T follicular helper cell (primary cell): ENCODE data around the gene RAD17.
"Not testable (repeated sequence)": the region's sequence is repeated elsewhere in the genome, so short reads cannot be mapped to it uniquely, and the experiment has no call there.

ENCODE experiments used
- DNase-seq: peaks from one replicate; pipeline ENCODE4 v3.0.0-alpha.2; 2020; ENCODE audit warnings: low read depth
- total RNA-seq, 2 experiments: gene quantifications; one replicate each; lab custom pipeline; 2026; lab: John Stamatoyannopoulos, UW

RAD17 gene, protein sequence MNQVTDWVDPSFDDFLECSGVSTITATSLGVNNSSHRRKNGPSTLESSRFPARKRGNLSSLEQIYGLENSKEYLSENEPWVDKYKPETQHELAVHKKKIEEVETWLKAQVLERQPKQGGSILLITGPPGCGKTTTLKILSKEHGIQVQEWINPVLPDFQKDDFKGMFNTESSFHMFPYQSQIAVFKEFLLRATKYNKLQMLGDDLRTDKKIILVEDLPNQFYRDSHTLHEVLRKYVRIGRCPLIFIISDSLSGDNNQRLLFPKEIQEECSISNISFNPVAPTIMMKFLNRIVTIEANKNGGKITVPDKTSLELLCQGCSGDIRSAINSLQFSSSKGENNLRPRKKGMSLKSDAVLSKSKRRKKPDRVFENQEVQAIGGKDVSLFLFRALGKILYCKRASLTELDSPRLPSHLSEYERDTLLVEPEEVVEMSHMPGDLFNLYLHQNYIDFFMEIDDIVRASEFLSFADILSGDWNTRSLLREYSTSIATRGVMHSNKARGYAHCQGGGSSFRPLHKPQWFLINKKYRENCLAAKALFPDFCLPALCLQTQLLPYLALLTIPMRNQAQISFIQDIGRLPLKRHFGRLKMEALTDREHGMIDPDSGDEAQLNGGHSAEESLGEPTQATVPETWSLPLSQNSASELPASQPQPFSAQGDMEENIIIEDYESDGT
- total RNA-seq, result 49.7 to 52.0 reads per million in 2 experiments

DNA sequence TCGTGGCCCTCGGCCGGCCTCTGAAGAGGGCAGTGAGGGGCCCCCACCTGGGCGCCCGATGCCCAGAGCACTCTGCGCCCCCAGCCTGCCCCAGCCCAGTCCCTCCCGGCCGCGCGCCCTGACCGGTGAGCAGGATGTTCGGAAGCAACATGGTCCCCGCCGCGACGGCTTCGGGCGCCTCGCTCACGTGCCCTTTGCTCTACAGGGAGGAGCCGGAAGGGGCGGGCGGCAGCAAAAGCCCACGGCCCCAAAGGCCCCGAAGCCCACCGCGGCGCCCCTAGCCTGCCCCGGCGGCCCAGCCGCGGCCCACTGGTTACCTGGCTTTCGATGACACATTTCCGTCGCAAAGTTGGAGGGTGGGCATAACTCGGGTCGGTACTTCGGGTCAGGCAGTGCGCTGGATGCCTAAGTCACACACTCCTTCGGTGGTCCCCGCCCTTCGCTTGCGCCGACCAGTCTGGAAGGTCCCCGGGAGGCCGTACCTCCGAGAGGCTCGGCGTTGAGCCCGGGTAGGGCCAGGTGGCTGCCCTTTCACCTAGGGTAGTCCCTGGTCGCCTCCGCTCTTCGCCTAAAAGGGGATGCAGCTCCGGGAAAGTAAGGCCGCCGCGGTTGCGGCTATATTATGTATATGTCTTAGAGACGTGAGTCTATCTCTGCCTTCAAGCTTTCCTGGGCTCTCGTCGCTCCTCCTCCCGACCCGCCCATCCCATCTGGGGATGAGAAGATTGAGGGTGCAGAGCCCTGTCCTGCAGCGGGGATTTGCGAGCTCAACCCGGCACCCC is at the start of gene RAD17, which contains the start of the genes AK6 and TAF9:
TSS of gene RAD17 (plus strand) at position 479 of the 782 bp plus-strand sequence. CDS start 2,391 bp downstream, outside the sequence.
TSS of gene AK6 (minus strand) at position 181 of the 782 bp plus-strand sequence. CDS start at position 151, 30 bp downstream.
TSS of gene TAF9 (minus strand) at position 181 of the 782 bp plus-strand sequence. CDS start 3,783 bp downstream, outside the sequence.
- DNase-seq, result peak; percentile 84

DNA sequence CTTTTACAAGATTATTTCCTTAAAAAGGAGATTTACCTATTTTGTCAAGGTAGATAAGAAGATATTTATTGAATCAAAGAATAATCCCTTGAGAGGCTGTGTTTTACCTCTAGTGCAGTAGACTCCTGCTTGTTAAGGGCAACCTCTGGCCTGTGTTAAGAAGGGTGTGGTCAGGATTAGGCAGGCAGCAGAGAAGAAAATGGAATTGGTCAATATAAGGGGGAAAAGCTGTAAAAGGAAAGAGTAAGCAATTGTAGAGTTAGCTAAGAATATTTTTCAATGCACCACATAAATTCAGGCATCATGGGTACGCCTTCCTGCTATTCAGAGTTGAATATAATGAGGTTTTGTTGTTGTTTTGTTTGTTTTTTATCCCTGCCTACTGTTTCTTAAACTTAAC is 43.3 kb upstream of the RAD17 start:
- no peak for DNase-seq

DNA sequence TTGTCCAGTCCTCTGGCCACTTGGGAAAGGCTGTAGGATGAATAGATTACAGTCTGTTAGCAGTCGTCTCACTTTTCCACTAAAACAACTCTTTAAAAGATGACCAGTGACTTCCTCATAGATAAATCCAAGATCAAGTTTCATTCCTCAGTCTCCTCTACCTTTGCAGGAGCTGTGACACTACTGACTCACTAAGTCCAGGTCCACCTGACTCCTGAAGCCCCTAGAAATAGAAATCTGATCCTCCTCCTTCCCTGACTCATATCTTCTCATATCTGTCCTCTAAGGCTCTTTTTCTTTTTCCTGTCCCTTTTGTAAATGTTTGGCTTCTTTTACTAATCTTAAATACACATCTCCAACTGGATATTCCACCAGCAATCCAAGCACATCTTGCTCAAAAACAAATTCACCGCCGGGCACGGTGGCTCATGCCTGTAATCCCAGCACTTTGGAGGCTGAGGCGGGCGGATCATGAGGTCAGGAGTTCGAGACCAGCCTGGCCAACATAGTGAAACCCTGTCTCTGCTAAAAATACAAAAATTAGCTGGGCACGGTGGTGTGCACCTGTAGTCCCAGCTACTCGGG is 39.6 kb upstream of the RAD17 start:
- no peak for DNase-seq

DNA sequence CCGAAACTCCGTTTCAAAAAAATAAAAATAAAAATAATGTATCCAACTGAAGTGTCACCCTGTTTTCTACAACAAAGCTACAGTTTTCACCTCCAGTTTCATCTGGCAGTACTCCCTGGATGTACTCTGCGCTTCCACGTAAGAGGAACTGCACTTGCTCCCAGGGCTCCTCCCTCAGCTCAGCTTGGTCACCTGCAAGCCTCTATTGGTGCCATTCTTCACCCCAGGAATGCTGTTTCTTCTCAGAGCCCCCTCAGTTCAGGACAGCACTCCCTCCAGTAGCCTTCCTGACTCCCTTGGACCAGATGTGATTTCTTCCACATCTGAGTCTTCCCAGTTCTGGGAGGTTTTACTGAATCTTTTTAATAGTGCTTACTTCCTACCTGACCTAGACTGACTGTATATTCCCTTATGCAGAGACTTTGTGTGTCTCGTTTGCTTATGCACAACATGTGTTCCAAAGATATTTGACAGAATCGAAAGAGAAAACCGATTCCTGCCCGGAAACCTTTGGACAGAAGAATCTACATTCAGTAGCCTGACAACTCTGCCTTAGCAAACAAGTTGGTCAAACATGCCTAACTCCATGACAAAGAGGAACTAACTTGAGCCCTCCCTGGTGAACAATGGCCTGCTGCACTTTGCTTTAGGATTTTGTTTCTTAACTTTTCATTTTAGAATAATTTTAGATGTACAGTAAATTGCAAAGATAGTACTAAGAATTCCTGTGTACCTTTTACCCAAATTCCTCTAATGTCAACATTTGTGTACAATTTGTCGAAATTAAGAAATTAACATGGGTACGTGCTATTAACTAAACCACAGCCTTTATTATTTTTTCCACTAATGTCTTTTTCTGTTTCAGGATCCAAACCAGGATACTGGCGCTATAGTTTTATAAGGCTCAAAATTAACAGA is 37.8 kb upstream of the RAD17 start:
- no peak for DNase-seq

DNA sequence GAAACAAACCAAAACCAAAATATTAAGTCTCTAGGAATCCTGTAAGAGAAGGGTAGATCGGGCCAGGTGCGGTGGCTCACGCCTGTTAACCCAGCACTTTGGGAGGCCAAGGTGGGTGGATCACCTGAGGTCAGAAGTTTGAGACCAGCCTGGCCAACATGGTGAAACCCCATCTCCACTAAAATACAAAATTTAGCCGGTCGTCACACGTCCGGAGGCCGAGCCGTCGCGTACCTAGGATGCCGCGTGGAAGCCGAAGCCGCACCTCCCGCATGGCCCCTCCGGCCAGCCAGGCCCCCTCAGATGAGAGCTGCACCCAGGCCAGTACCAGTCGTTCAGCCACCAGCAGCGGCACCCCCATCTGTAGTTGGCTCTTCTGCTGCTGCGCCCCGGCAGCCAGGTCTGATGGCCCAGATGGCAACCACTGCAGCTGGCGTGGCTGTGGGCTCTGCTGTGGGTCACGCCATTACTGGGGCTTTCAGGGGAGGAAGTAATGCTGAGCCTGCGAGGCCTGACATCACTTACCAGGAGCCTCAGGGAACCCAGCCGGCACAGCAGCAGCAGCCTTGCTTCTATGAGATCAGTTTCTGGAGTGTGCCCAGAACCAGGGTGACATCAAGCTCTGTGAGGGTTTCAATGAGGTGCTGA is 35.8 kb upstream of the RAD17 start:
- DNase-seq, result not testable (repeated sequence)

DNA sequence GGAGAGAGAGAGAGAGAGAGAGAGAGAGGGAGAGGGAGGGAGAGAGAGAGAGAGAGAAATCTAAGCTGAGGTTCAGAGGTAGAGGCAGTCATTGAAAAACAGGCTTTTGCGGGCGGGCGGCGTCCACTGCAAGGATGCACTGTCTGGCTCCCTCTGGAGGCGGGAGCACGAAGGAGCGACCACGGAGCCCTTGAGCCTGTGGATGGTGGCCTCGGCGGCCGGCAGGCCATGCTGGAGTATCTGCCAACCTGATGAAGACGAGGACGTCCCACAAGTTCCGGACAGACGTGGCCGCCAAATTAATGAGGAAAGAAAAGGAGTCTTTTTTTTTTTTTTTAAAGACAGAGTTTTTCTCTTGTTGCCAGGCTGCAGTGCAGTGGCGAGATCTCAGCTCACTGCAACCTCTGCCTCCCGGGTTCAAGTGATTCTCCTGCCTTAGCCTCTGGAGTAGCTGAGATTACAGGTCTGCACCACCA is 34.8 kb upstream of the RAD17 start:
- peak; percentile 55 for DNase-seq

DNA sequence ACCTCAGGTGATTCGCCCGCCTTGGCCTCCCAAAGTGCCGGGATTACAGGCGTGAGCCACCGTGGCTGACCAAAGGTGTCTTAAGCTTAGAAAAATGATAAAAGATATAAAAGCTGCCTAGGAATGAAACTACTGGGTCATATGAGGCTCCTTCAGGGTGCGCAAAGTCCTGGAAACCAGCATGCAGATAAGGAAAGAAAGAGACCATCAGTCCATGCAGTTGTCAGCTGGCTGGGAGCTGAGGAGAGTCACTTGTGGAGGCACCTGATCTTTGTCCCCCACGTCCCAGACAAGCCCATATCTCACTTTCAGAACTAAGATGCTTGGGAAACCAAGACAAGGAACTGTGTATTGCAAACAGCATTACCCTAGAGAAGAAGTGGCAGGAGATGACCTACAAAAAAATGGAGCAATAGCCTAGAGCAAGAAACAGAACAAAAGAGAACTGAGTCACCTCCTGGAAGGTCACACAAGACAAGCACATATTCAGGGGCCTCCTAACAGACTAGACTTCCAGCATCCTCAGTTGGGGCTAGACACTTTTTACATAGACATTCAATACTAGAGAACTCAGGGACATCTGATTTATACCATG is 34.2 kb upstream of the RAD17 start:
- DNase-seq, result no peak

DNA sequence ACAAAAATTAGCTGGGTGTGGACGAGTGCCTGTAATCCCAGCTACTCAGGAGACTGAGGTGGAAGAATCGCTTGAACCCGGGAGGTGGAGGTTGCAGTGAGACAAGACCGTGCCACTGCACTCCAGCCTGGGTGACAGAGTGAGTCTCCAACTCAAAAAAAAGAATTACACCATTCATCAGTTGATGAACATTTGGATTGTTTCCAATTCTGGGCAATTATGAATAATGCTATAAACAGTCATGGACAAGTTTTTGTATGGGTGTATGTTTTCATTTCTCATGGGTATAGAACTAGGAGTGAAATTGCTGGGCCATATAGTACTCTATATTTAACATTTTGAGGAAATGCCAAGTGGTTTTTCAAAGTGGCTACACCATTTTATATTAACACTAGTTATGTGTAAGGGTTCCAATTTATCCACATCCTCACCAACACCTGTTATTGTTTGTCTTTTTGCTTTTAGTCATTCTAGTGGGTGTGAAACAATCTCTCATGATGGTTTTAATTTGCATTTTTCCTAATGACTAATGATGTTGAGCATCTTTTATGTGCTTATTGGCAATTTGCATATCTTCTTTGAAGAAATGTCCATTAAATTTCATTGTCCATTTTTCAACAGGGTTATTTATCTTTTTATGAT is 28.0 kb upstream of the RAD17 start:
- DNase-seq, result no peak

DNA sequence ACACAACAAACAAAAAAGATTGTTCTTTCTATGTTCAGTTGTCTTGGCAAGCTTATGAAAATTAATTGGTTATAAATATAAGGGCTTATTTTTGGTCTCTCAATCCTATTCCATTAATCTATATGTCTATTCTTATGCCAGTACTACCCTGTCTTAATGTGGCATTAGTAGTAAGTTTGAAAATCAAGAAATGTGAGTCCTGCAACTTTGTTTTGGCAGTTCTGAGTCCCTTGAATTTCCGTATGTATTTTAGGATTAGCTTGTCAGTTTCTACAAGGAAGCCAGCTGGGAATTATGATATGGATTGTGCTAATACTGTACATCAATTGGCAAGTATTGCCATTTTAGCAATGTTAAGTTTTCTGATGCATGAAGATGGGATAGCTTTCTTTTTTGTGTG is 26.5 kb upstream of the RAD17 start:
- DNase-seq, result no peak

DNA sequence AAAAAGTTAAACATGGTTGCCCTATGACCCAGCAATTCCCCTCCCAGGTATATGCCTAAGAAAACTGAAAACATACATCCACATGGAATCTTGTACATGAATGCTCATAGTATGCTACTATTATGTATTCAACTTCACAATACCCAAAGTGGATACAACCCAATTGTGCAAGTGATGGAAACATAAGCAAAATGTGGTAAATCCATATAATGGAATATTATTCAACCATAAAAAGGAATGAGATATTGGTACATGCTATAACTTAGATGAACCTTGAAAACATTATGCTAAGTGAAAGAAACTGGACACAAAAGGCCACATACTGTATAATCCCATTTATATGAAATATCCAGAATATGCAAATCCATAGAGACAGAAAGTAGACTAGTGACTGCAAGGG is 19.0 kb upstream of the RAD17 start:
- no peak for DNase-seq

DNA sequence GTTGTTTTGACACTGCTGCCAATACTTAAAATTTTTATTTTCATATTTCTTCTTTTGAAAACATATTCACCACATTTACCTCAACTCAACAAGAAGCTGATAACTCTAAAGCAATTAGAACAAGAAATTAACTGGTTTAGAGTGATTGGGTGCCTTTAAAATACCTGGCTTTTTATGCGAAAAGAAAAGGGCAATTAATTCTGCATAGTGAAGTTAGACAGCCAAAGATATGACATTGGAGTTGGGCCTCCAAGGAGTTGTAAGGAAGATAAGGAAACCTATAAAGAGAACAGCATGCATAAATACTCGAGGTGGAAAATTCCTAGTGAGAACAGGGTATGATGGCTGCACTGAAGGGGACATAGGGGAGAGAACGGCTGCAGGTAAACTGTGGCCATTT is 9.9 kb upstream of the RAD17 start:
- DNase-seq, result no peak

DNA sequence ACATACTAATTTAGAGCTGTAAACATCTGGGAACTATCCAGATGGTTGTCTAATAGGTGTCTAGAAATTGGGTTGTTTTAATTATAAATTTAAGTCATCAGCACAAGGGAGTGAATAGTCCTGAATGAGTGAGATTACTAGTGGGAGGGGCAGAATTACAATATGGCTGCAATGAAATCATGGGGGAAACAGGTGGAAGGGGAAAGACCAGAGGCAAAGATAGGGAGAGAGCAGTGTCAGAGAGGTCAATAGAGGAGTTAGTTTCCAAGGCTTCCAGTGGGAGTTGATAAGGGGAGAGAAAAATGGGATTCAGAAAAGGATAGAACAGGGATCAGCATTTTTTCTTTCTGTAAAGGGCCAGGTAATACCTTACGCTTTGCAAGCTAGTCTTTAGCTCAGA is 9.2 kb upstream of the RAD17 start:
- no peak for DNase-seq

DNA sequence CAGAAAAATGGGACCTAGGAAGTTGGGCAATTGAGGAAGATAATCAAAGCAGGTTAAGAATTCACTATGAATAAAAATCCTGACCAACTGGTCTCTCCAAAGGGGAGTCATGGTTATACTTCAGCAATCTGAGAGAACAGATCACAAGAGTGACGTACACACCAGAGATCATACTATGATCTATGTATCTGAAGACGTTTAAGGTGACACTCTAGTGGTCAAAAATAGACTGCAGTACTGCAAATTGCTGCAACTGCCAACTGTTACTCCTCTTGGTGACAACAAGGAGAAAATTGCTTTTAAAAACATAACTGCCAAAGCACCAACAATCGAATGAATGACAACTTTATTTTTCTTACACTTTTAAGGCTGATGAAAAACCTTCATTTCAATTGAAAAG is 5.2 kb upstream of the RAD17 start:
- DNase-seq, result no peak

DNA sequence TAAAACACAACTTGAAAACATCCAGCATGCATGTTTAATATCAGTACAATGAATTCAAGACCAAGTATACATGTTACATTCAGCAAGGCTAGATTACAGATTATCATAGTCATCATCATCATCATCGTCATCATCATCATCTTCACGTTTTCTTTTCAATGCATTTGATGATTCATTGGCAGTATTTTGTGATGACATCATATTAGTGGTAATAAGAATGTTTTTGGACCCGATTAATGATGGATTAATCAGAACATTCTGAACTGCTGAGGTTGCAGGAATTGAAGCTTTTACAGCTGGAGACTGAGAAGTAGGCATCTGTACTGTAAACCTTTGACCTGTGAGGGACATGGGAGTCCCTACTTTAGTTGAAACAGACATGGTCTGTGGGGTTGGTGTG is 4.8 kb upstream of the RAD17 start:
- DNase-seq, result no peak

DNA sequence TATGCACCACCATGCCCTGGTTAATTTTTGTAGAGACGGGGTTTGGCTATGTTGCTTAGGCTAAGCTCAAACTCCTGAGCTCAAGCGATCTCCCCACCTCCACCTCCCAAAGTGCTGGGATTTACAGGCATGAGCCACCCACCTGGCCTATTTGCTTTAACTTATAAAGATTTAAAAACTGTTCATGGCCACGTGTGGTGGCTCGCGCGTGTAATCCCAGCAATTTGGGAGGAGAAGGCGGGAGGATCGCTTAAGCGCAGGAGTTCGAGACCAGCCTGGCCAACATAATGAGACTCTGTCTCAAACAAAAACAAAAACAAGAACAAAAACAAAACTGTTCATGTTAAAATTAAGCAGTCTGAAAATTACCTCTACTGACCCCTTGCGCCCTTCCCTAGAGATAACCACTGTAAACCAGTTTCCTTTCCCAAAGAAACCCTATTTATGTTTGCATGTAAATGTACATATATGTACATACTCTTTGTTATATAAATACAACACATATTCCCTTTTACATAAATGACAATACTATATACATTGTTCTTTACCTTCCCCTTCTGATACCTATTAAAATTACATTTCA is 1.8 kb upstream of the RAD17 start:
- no peak for DNase-seq

DNA sequence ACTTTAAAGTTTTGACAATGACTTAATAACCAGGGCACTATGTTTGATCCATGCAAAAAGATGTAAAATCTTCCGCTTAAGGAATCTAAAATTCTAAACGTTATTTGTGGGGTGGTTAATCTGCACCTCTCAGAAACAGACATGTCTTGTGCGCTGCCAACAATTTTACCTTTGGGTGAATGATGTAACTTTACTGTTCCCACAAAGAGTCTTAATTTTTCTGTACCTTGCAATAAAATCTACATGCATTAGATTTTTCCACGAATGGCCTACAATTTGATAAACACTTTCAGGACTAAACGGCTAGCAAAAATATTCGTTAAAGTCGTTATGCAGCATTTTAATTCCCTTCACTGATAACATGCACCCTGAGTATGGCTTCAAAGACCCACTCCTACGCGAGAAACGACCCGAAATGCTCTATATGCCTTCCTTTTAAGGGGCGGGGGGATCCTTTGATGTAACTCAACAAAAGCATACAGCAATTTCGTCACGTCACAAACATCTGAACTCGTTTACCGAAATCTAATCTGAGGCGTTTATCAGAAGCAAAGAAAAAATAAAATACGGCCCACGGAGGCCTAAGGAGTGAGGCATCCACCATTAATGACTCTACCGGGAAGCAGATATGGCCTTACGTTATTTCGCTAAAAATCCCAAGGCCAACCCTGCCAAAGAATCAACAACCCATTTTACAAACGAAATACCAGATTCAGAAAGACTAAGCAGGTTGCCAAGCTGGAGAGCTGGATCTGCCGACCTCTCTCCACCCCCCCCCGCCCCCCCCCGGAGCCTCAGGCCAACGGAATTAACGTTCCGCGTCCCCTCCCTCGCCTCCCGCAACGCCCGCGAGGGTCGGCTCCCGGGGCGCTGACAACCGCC is 919 bp upstream of the RAD17 start:
- DNase-seq, result no peak

DNA sequence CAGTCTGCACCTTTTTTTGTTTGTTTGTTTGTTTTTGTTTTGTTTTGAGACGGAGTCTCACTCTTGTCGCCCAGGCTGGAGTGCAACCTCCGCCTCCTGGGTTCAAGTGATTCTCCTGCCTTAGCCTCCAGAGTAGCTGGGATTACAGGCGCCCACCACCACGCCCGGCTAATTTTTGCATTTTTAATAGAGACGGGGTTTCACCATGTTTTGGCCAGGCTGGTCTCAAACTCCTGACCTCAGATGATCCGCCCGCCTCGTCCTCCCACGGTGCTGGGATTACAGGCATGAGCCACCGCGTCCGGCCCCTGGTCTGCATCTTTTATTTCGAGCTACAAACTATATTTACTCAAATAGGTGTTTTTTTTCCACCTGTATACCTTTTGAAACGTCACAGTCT is 717 bp downstream of the RAD17 start:
- not testable (repeated sequence) for DNase-seq

DNA sequence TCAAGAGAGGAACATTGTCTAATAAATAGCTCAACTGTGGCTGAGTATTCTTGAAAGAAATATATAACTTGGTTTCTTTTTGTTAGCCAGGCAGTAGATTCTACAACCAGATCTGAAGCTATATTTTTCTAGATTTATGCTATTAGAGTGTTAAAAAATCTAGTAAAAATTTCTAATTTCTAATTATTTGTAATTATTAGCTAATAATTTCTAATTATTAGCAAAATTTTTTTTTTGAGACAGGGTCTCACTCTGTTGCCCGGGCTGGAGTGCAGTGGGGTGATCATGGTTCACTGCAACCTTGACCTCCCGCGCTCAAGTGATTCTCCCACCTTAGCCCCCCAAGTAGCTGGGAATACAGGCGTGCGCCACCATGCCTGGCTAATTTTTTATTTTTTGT is 2.8 kb downstream of the RAD17 start:
- DNase-seq, result no peak
